CD8-positive, alpha-beta memory T cell (primary cell): Measurements from ENCODE around the gene TRIM8. TPM values are rescaled to one million over a fixed set of nuclear protein-coding genes. Genes with fewer than 3 reads are reported as not detected.
A peak's percentile ranks its signal among the peaks of the same experiment; 100 is the strongest.

Source experiments
- CTCF ChIA-PET: fragments of 350-600 bp; sonication (Branson Sonifier 250); formaldehyde crosslinking; loops from one replicate; lab custom pipeline; 2021; ENCODE audit warnings: antibody characterized with exemption; lab: Charles Lee
- POLR2A ChIA-PET: fragments of 350-600 bp; sonication (Branson Sonifier 250); formaldehyde crosslinking; loops from one replicate; lab custom pipeline; 2021; ENCODE audit warnings: antibody characterized with exemption; lab: Charles Lee
- DNase-seq, 5 donors: peaks; one replicate each; pipeline versions ENCODE4 v3.0.0 to v3.0.0-alpha.2; 2020 to 2022; ENCODE audit warnings: mixed read lengths in 1 of 5
- H3K27ac ChIP-seq: one replicate; pipeline ENCODE4 v1.7.0; 2013; ENCODE audit warnings: low read depth, mild to moderate bottlenecking, low read length, moderate library complexity
- H3K27me3 ChIP-seq: 2 replicates; pipeline ENCODE4 v1.7.0; 2013; ENCODE audit warnings: low read length, mild to moderate bottlenecking; ENCODE audit not compliant: insufficient read depth, poor library complexity, severe bottlenecking
- H3K36me3 ChIP-seq: 2 replicates; pipeline ENCODE4 v1.7.0; 2013; ENCODE audit warnings: mild to moderate bottlenecking, low read length, moderate library complexity; ENCODE audit not compliant: insufficient read depth
- H3K4me1 ChIP-seq: 2 replicates; pipeline ENCODE4 v1.7.0; 2013; ENCODE audit warnings: mild to moderate bottlenecking, low read length, moderate library complexity; ENCODE audit not compliant: insufficient read depth
- H3K4me3 ChIP-seq: 2 replicates; pipeline ENCODE4 v1.7.0; 2013; ENCODE audit warnings: mild to moderate bottlenecking, low read length
- H3K9me3 ChIP-seq: 2 replicates; pipeline ENCODE4 v1.7.0; 2013; ENCODE audit warnings: mild to moderate bottlenecking, low read length
- H3K27ac Mint-ChIP-seq, 8 donors: one replicate each; pipeline ENCODE4 v1.8.0; 2020 to 2021; ENCODE audit warnings: mixed read lengths in 8 of 8, mild to moderate bottlenecking in 6 of 8, inconsistent platforms in 3 of 8, moderate library complexity in 3 of 8
- H3K27me3 Mint-ChIP-seq, 2 donors: one replicate each; pipeline ENCODE4 v1.8.0; 2020 to 2021; ENCODE audit warnings: mixed read lengths in 2 of 2, mild to moderate bottlenecking in 1 of 2, moderate library complexity in 1 of 2
- H3K36me3 Mint-ChIP-seq, 3 donors: one replicate each; pipeline ENCODE4 v1.8.0; 2020 to 2021; ENCODE audit warnings: mixed read lengths in 3 of 3, inconsistent platforms in 1 of 3, mild to moderate bottlenecking in 1 of 3
- H3K4me1 Mint-ChIP-seq, 3 donors: one replicate each; pipeline ENCODE4 v1.8.0; 2020 to 2021; ENCODE audit warnings: mixed read lengths in 3 of 3, inconsistent platforms in 1 of 3, mild to moderate bottlenecking in 1 of 3
- H3K4me3 Mint-ChIP-seq, 7 donors: one replicate each; pipeline ENCODE4 v1.8.0; 2020 to 2021; ENCODE audit warnings: mixed read lengths in 7 of 7, mild to moderate bottlenecking in 6 of 7, moderate library complexity in 4 of 7, inconsistent platforms in 2 of 7
- H3K9me3 Mint-ChIP-seq, 5 donors: one replicate each; pipeline ENCODE4 v1.8.0; 2020 to 2022; ENCODE audit warnings: mixed read lengths in 5 of 5, mild to moderate bottlenecking in 3 of 5, moderate library complexity in 2 of 5, inconsistent platforms in 1 of 5
- polyA plus RNA-seq: library from polyadenylated mRNA; unstranded; fragments of 300-500 nt; fragmentation: Illumina TruSeq; gene quantifications from one replicate; pipeline ENCODE4 v1.2.3, GENCODE V29; 2021
- total RNA-seq, 2 experiments: library from RNA; stranded (reverse); gene quantifications; one replicate each; pipeline ENCODE4 v1.2.3, GENCODE V29; 2021

TRIM8 gene
- total and polyA plus RNA-seq, 3 experiments from 2014 or later: 63.9 to 74.5 (median 72.0) TPM

- Mint-ChIP-seq H3K9me3 (no peaks in the 10 kb centered on the region), H3K36me3 (peaks cover 0 to 26% (median 1%) of the 10 kb centered on the region in 3 donors), H3K4me1 (no peaks in the 10 kb centered on the region), H3K4me3 (no peak overlapping the region), H3K27me3 (no peaks in the 10 kb centered on the region), H3K27ac (peak overlapping the region in 5 of 8 donors; percentile 34 to 94 (median 68))
- Histone ChIP-seq H3K27me3 (no peaks in the 10 kb centered on the region), H3K4me3 (no peak overlapping the region), H3K36me3 (no peaks in the 10 kb centered on the region), H3K4me1 (no peaks in the 10 kb centered on the region), H3K27ac (no peak overlapping the region), H3K9me3 (no peaks in the 10 kb centered on the region)
- POLR2A ChIA-PET: interaction anchor here (0.6 kb wide), 1 partner anchor 540 kb away, joined by 4 read pairs; no protein-coding TSS in a partner anchor
- CTCF ChIA-PET: no interaction called here
- DNase-seq: no peak
Measured at GRCh38 chr10:102624751-102625645, 19.3 kb upstream of the TRIM8 start.

GRCh38 chr10:102626026-102626685 is 18.1 kb upstream of the TRIM8 start:
- DNase-seq: no peak
- Histone ChIP-seq H3K4me3 (no peak overlapping the region), H3K9me3 (no peaks in the 10 kb centered on the region), H3K27ac (no peak overlapping the region), H3K36me3 (no peaks in the 10 kb centered on the region), H3K4me1 (no peaks in the 10 kb centered on the region), H3K27me3 (no peaks in the 10 kb centered on the region)
- Mint-ChIP-seq H3K27me3 (no peaks in the 10 kb centered on the region), H3K27ac (peak overlapping the region in 4 of 8 donors; percentile 12 to 65 (median 45)), H3K4me3 (no peak overlapping the region), H3K9me3 (no peaks in the 10 kb centered on the region), H3K36me3 (peaks cover 0 to 28% (median 3%) of the 10 kb centered on the region in 3 donors), H3K4me1 (no peaks in the 10 kb centered on the region)
- CTCF ChIA-PET: no interaction called here
- POLR2A ChIA-PET: no interaction called here

- Mint-ChIP-seq H3K27ac (peak overlapping the region in 2 of 8 donors; percentile 33 to 84), H3K9me3 (no peaks in the 10 kb centered on the region), H3K36me3 (peaks cover 0 to 31% (median 3%) of the 10 kb centered on the region in 3 donors), H3K4me3 (no peak overlapping the region), H3K4me1 (peaks cover under 1 to 5% (median 4%) of the 10 kb centered on the region in 3 donors), H3K27me3 (no peaks in the 10 kb centered on the region)
- Histone ChIP-seq H3K9me3 (no peaks in the 10 kb centered on the region), H3K27ac (no peak overlapping the region), H3K36me3 (no peaks in the 10 kb centered on the region), H3K27me3 (no peaks in the 10 kb centered on the region), H3K4me1 (peaks cover under 1% of the 10 kb centered on the region), H3K4me3 (no peak overlapping the region)
- no peak for DNase-seq
- ChIA-PET POLR2A (no interaction called here), CTCF (no interaction called here)
Measured at GRCh38 chr10:102627291-102627735, 17.0 kb upstream of the TRIM8 start.

GRCh38 chr10:102627736-102628293 is 16.5 kb upstream of the TRIM8 start:
- no peak overlapping the region for H3K27ac ChIP-seq
- H3K9me3 ChIP-seq: no peaks in the 10 kb centered on the region
- Mint-ChIP-seq H3K4me1 (peaks cover 6 to 10% (median 9%) of the 10 kb centered on the region in 3 donors), H3K9me3 (no peaks in the 10 kb centered on the region), H3K4me3 (no peak overlapping the region), H3K36me3 (peaks cover 0 to 31% (median 3%) of the 10 kb centered on the region in 3 donors), H3K27me3 (no peaks in the 10 kb centered on the region), H3K27ac (peak overlapping the region in 1 of 8 donors; percentile 33)
- CTCF ChIA-PET: interaction anchor here (1.2 kb wide), 1 partner anchor 80 kb away, joined by 3 read pairs; no protein-coding TSS in a partner anchor
- H3K36me3 ChIP-seq: no peaks in the 10 kb centered on the region
- POLR2A ChIA-PET: no interaction called here
- DNase-seq: no peak
- H3K27me3 ChIP-seq: no peaks in the 10 kb centered on the region
- peaks cover 6% of the 10 kb centered on the region for H3K4me1 ChIP-seq
- H3K4me3 ChIP-seq: no peak overlapping the region

- no peaks in the 10 kb centered on the region for H3K9me3 Mint-ChIP-seq
- POLR2A ChIA-PET: no interaction called here
- H3K36me3 ChIP-seq: no peaks in the 10 kb centered on the region
- peaks cover 12% of the 10 kb centered on the region for H3K4me1 ChIP-seq
- H3K9me3 ChIP-seq: no peaks in the 10 kb centered on the region
- no peak overlapping the region for H3K27ac ChIP-seq
- H3K4me1 Mint-ChIP-seq: peaks cover 13 to 17% (median 15%) of the 10 kb centered on the region in 3 donors
- DNase-seq: no peak
- H3K27me3 ChIP-seq: no peaks in the 10 kb centered on the region
- H3K27ac Mint-ChIP-seq: peak overlapping the region in 1 of 8 donors; percentile 24
- no peak overlapping the region for H3K4me3 ChIP-seq
- H3K27me3 Mint-ChIP-seq: no peaks in the 10 kb centered on the region
- peaks cover 0 to 29% (median 3%) of the 10 kb centered on the region in 3 donors for H3K36me3 Mint-ChIP-seq
- H3K4me3 Mint-ChIP-seq: no peak overlapping the region
- CTCF ChIA-PET: interaction anchor here (1.2 kb wide), 1 partner anchor 79 kb away, joined by 3 read pairs; no protein-coding TSS in a partner anchor
Measured at GRCh38 chr10:102628451-102628911, 15.8 kb upstream of the TRIM8 start.

GRCh38 chr10:102629661-102630614 is 14.3 kb upstream of the TRIM8 start:
- POLR2A ChIA-PET: no interaction called here
- no peaks in the 10 kb centered on the region for H3K9me3 ChIP-seq
- H3K9me3 Mint-ChIP-seq: no peaks in the 10 kb centered on the region
- peaks cover 17 to 29% (median 24%) of the 10 kb centered on the region in 3 donors for H3K4me1 Mint-ChIP-seq
- no peaks in the 10 kb centered on the region for H3K27me3 Mint-ChIP-seq
- H3K27ac ChIP-seq: no peak overlapping the region
- H3K27me3 ChIP-seq: no peaks in the 10 kb centered on the region
- no peak for DNase-seq
- H3K36me3 Mint-ChIP-seq: peaks cover 0 to 29% (median 3%) of the 10 kb centered on the region in 3 donors
- H3K4me3 Mint-ChIP-seq: no peak overlapping the region
- no peak overlapping the region for H3K27ac Mint-ChIP-seq
- H3K4me1 ChIP-seq: peaks cover 27% of the 10 kb centered on the region
- H3K36me3 ChIP-seq: no peaks in the 10 kb centered on the region
- H3K4me3 ChIP-seq: no peak overlapping the region
- CTCF ChIA-PET: no interaction called here

- H3K36me3 ChIP-seq: no peaks in the 10 kb centered on the region
- no peak overlapping the region for H3K4me3 ChIP-seq
- POLR2A ChIA-PET: no interaction called here
- CTCF ChIA-PET: no interaction called here
- Mint-ChIP-seq H3K36me3 (peaks cover 0 to 28% (median 3%) of the 10 kb centered on the region in 3 donors), H3K4me1 (peaks cover 25 to 36% (median 31%) of the 10 kb centered on the region in 3 donors), H3K27me3 (no peaks in the 10 kb centered on the region), H3K27ac (peak overlapping the region in 2 of 8 donors; percentile 72 to 95), H3K9me3 (no peaks in the 10 kb centered on the region), H3K4me3 (no peak overlapping the region)
- DNase-seq: no peak
- peaks cover 34% of the 10 kb centered on the region for H3K4me1 ChIP-seq
- no peaks in the 10 kb centered on the region for H3K27me3 ChIP-seq
- no peak overlapping the region for H3K27ac ChIP-seq
- no peaks in the 10 kb centered on the region for H3K9me3 ChIP-seq
Measured at GRCh38 chr10:102630663-102631062, 13.6 kb upstream of the TRIM8 start.
